NCI-H2227 treated with DMSO at 0.1 percent for 48 hours (cell line): Measurements from ENCODE around the gene CLPX.
"Not testable (repeated sequence)": the region's sequence is repeated elsewhere in the genome, so short reads cannot be mapped to it uniquely, and the experiment has no call there.

Source experiments
- DNase-seq: peaks from one replicate; lab custom pipeline; 2025; lab: John Stamatoyannopoulos, UW

The CLPX gene

GRCh38 chr15:65204931-65205660, 20.0 kb upstream of the CLPX start:
- DNase-seq = no peak

GRCh38 chr15:65204236-65204930, 19.2 kb upstream of the CLPX start:
- DNase-seq = no peak

- no peak for DNase-seq
Measured at GRCh38 chr15:65201918-65202317, 16.8 kb upstream of the CLPX start.

- DNase-seq = no peak
Measured at GRCh38 chr15:65198571-65198970, 13.4 kb upstream of the CLPX start.

GRCh38 chr15:65197337-65197645, 12.1 kb upstream of the CLPX start:
- DNase-seq = no peak

GRCh38 chr15:65196637-65197336, 11.6 kb upstream of the CLPX start:
- DNase-seq = no peak

GRCh38 chr15:65195548-65195923, 10.4 kb upstream of the CLPX start:
- no peak for DNase-seq

GRCh38 chr15:65194826-65195547, 9.8 kb upstream of the CLPX start:
- no peak for DNase-seq

- no peak for DNase-seq
Measured at GRCh38 chr15:65192016-65192415, 6.9 kb upstream of the CLPX start.

GRCh38 chr15:65189102-65189740, 4.1 kb upstream of the CLPX start:
- DNase-seq = peak; percentile 23

GRCh38 chr15:65188472-65188871, 3.3 kb upstream of the CLPX start:
- DNase-seq = not testable (repeated sequence)

- no peak for DNase-seq
Measured at GRCh38 chr15:65184305-65184867, 756 bp downstream of the CLPX start.

GRCh38 chr15:65183865-65184159, 1.3 kb downstream of the CLPX start:
- no peak for DNase-seq

- no peak for DNase-seq
Measured at GRCh38 chr15:65182538-65182937, 2.6 kb downstream of the CLPX start.

- DNase-seq = not testable (repeated sequence)
Measured at GRCh38 chr15:65181582-65182353, 3.4 kb downstream of the CLPX start.

- no peak for DNase-seq
Measured at GRCh38 chr15:65180167-65180566, 5.0 kb downstream of the CLPX start.

GRCh38 chr15:65177901-65178300, 7.2 kb downstream of the CLPX start:
- no peak for DNase-seq

- DNase-seq = no peak
Measured at GRCh38 chr15:65176056-65176455, 9.1 kb downstream of the CLPX start.

- no peak for DNase-seq
Measured at GRCh38 chr15:65175511-65175910, 9.6 kb downstream of the CLPX start.

- no peak for DNase-seq
Measured at GRCh38 chr15:65174509-65174908, 10.6 kb downstream of the CLPX start.

- DNase-seq = no peak
Measured at GRCh38 chr15:65172531-65172930, 12.6 kb downstream of the CLPX start.
